22Rv1 (cell line): ENCODE results near the gene CADM1.

Experiments
- H3K27ac ChIP-seq: fragments of 450-650 bp; 2 replicates; pipeline ENCODE4 v1.5.1; 2017
- CTCF ChIP-seq: fragments of 450-650 bp; IDR thresholded peaks from 2 replicates; pipeline ENCODE4 v1.5.1; 2017; ENCODE audit warnings: mild to moderate bottlenecking
- ZFX ChIP-seq: fragments of 450-650 bp; IDR thresholded peaks from 2 replicates; pipeline ENCODE4 v1.6.1; 2017; ENCODE audit warnings: antibody characterized with exemption, borderline replicate concordance

Gene CADM1

DNA sequence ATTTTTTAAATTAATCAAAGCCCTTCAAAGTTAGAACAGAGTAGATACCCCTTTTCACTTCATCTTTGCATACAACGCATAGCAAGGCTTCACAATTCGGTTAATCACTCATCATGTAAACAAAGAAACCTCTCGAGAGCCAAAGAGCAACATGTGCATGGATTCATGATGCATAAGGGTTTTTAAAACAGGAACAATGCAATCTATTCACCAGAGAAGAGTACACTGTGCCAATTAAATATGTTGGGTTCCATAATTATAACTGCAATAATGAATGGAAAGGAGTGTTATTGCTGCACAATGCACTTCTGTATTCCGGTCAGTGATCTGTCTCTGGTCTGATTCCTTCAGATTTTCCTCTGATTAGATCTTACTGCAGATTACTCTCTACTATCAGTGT is 45.3 kb downstream of the CADM1 start:
- no peak overlapping the region for H3K27ac ChIP-seq

GRCh38 chr11:115456019-115456418 is 48.2 kb downstream of the CADM1 start:
- no peak for TF ChIP-seq CTCF
- TF ChIP-seq ZFX: no peak
- H3K27ac ChIP-seq: no peak overlapping the region

More for the DNA sequence above, 45.3 kb downstream of the CADM1 start:
- TF ChIP-seq CTCF: no peak
- TF ChIP-seq ZFX: no peak

DNA sequence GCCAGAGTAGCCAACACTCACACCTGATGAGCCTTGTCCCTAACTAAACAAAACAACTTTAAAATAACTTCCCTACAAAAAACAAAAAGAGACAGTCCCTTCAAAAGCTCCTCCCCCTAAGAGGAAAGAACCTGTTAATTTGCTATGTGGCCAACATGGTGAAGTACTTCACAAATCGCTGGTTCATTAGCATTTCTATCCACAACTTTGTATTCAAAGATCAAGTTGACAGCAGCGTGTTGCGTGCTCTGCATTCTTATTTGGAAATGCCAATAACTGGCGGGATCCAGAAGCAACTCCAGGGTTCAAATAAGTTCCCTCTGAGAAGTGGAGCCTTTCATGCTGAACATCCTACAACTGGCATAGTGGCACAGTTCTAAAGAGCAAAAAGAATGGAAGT is 48.6 kb downstream of the CADM1 start:
- TF ChIP-seq ZFX: no peak
- no peak for TF ChIP-seq CTCF
- no peak overlapping the region for H3K27ac ChIP-seq

DNA sequence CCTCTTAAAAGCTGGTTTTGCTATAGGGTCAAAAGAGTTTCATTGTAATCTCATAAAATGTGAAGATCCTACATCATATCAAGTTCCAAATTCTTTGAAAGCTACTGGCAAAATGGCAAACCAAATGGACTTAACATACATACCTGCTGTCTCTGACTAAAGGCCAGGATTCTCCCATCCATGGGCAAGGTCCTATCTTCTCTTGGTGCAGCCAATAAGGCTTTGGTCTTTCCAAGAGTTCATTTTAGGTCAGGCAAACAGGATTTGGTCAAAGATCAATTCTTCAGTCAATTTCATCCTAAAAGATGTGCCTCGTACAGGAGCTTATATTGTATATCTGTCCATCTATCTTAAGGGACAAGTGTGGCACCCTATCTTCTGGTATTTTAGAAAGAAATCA is 49.7 kb downstream of the CADM1 start:
- TF ChIP-seq ZFX (no peak), CTCF (no peak)
- H3K27ac ChIP-seq: no peak overlapping the region

DNA sequence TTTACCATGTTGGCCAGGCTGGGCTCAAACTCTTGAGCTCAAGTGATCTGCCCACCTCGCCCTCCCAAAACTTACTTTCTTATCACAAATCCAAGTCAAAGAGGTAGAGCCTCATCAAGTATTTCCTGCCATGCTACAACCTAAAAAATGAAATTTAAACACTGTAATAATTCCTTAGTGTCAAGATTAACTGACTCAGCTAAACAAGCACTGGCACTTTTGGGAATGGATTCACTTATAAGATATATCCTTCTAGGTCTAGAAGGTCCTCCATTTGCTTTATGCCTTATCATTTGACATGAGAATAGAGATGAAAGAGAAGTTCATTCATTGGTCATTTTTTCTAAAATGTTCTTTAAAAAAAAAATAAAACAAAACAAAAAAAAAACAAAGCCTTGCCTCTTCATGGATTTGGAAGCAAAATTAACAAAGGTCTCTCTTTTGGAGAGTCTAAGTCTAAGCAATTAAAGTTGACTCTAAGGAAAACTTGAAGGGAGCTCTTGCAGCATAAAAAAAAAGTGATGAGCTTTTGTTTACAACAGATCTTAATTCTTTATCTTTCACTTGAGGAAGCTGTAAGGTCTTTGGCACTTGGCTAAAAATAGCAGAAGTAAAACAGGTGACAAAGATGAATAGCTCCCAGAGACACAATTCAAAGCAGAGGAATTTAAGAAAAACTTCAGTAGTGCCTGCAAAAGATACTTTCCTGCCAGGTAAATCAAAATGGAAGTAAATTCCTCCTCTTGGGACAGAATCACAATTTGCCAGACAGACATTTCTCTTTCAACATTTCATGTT is 50.3 kb downstream of the CADM1 start:
- TF ChIP-seq ZFX: no peak
- TF ChIP-seq CTCF: no peak
- no peak overlapping the region for H3K27ac ChIP-seq

DNA sequence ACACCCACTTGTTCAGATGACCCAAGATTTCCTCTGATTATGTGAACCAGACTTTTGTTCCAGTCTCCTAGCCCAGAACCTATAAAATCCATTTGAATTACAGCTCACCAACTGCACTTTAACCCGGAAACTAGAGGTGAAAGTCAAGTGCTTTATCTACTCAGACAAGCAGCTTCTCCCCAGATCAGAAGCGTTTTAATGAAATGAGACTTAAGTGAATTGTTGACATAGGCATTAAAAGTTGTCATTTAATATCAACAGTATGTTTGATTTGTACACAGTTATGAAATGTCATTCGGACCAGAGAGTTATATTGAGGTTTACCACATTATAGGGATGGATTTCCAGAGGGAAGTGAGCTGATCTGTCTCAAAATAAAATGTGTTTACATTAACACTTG is 52.0 kb downstream of the CADM1 start:
- TF ChIP-seq CTCF (no peak), ZFX (no peak)
- H3K27ac ChIP-seq: no peak overlapping the region

GRCh38 chr11:115450519-115450918 is 53.7 kb downstream of the CADM1 start:
- no peak overlapping the region for H3K27ac ChIP-seq
- TF ChIP-seq CTCF (no peak), ZFX (no peak)
